Effector CD8-positive, alpha-beta T cell (primary cell): Measurements from ENCODE around the gene BRWD1.
"Not testable (repeated sequence)": the region's sequence is repeated elsewhere in the genome, so short reads cannot be mapped to it uniquely, and the experiment has no call there.

ENCODE experiments used
- DNase-seq: peaks from one replicate; lab custom pipeline; 2025; lab: John Stamatoyannopoulos, UW

BRWD1 gene

DNA sequence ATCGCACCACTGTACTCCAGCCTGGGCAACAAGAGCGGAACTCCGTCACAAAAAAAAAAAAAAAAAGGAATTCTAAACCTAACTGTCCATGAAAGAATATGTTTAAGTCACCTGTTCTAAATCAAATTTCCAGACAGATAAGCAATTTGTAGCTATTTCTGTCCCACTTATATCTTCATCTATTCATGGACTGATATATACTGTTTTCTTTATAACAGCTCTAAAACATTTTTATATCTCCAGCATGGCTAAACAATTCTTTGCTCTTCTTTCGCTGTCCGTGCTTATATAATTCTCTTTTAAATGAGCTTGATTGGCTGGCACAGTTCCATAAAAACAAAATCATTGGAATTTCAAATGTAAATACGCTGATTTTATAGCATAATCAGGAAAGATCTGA, 30.5 kb downstream of the BRWD1 start:
- DNase-seq = no peak

DNA sequence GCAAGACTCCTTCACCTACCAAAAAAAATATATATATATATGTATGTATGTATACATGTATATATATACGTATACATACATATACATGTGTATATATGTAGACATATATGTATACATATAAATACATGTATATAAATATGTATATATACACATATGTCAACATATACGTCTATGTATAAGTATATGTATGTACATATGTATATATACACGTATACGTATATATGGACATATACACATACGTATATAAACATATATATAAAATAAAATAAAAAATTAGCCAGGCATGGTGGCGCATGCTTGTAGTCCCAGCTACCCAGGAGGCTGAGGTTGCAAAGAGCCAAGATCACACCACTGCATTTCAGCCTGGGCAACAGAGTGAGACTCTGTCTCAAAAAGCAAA, 31.6 kb downstream of the BRWD1 start:
- DNase-seq = no peak

DNA sequence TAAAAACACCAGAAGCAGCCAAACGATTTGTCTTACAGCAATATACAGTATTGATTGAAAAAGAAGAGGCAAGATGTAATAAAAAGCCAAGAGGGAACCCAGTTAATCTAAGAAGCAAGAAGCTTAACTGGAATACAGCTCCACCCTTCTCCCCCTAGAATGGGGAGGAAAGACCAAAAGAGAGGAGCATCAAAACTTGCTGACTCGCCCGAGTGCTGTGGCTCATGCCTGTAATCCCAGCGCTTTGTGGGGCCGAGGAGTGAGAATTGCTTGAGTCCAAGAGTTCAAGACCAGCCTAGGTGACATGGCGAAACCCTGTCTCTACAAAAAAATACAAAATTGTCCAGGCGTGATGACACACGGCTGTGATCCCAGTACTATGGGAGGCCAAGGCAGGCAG, 32.2 kb downstream of the BRWD1 start:
- no peak for DNase-seq

DNA sequence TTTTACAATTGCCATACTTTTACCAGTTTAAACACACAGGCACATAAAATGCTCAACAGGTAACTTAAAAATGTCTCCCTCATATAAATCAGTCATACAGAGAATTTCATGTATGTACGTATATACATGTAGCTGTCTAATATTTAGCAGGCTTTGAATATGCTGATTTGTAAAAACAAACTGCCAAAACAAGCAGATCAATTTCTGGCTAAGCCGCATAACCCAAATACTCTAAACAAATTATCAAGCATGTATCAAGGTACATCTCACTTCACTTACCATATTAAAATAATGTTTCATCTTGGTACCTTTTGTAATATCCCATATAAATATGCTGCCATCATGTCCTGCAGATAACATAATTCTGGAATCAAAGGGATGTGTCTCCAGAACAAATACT, 43.8 kb downstream of the BRWD1 start:
- DNase-seq = no peak

DNA sequence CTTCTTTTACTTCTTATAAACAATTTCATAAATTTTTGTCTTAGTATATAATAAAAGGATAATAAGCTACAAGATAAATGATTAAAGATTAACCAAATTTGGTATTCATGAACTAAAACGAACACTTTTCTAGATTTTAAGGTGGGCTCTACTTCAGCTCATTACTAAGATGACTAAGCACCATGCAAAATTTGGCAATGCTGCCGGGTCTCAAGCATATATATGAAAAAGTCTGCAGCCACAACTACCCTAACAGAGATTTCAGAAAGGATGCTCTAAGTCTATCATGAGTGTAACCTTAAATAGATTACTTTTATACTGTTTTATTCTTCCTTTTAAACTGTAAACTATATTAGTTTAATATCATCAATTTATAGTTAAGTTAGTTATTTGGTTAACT, 47.8 kb downstream of the BRWD1 start:
- DNase-seq = no peak

DNA sequence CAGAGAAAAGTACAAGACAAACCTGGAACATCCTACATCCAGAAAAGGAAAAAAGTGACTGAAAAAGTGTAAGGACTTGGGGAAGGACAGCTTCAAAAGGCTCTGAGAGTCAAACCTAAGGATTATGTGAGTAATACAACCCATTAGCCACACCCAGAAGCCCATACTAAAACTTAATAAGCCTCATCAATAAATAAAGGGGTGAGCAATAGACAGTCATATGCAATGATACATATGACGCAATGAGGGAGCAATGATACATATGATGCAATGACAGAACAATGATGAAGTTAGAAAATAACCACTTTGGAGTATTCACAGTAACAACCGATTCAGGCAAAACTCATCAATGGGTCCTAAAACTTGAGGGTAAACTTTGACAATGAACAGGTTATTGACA, 50.1 kb downstream of the BRWD1 start:
- DNase-seq = no peak

DNA sequence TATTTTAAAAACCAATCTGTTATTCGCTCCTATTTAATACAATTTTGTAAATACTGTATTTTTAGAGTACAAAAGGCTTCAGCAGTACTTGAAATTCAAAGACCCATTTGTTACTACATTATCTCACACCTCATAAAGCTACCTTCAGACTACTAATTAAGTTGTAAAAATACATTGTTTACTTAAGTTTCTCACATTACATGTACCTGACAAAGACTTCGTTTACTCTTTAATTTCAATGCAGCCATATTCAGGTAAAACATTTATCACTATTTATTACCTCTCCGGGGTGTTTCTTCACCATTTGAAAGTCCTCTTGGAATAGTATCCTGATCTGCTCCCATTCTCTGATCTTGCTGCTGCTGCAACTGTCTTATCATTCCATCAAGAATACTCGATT, 55.2 kb downstream of the BRWD1 start:
- DNase-seq = no peak

DNA sequence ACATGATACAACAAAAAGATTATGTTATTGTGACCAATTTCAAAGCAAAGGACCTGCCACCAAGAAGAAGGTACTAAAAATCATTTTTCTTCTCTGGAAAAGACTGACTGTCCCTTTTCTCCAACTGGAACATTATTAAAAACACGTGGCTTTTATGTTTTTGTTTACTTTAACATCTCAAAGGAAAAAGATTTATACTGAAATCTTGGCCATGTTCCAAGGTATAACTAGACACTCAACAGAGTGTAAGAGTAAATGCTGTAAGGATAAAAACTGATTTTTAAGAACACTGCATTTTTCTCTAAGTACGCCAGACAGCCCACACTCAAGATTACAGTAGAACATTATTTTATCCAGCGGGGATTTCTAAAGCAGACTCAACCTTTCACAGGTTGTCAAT, 62.1 kb downstream of the BRWD1 start:
- no peak for DNase-seq

DNA sequence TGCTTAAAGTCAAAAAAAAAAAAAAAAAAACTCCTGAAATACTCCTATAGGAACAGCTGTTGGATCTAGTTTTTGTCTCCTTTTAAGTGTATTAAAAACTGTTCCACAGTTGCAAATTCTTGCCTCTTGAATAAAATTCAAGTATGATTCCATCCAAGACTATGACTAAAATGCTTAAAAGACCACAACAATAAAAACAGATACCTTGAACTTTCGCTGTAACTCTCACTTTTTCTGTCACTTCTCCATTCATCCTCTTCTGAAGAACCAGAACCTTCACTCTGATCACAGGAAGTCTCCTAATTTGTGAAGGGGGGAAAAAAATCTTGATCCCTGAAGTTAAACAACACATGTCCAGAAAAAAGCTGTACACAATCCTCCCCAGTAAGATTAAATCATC, 75.2 kb downstream of the BRWD1 start:
- no peak for DNase-seq

DNA sequence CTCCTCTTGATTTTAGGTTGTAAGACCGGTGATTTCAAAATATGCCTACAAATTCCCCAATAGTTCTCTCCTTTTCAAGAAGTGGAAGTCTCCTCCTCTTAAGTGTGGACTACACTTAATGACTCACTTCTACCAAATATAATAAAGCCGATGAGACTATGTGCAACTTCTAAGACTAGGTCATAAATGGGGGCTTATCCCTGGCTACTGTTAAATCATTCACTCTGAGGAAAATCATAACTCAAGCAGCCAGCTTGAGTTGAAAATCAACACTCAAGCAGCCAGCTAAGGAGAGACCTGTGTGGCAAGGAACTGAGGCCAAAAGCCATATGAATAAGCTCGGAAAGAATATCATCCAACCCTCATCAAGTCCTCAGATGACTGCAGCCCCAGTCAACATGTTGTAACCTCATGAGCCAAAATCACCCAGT, 80.6 kb downstream of the BRWD1 start:
- no peak for DNase-seq

DNA sequence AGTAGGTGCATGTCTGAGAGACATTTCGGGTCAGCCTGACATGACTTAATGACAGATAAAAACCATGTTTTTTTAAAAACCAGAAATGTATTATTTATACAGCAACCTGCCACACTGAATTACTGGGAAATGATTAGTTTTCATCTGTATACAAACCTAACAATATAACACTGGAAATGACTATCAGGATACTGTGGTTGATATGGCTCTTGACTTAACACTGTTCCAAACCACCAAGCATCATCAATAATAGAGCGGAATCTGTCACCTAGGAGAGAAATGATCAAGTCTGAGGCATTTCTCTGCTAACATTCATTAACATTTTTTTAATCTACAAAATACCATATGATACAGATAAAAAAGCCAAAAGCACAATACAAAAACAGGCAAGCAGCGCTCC, 88.5 kb downstream of the BRWD1 start:
- DNase-seq = no peak

DNA sequence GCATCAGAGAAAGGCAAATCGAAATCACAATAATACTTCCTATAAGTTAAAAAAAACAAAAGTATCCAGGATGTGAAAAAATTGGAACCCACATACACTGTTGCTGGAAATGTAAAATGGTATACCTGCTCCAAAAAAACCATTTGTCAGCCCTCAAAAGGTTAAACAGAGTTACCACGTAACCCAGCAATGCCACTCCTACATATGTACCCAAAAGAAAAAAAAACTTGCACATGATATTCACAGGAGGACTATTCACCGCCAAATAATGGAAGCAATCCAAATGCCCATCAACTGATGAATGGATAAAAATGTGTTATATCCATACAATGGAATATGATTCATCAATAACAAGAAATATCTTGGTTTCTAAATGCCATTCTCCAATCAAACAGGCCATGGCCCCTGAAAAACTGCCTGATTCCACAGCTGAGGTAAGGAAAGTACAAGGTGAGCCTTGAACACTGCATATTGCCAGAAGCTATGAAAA, 91.4 kb downstream of the BRWD1 start:
- no peak for DNase-seq

DNA sequence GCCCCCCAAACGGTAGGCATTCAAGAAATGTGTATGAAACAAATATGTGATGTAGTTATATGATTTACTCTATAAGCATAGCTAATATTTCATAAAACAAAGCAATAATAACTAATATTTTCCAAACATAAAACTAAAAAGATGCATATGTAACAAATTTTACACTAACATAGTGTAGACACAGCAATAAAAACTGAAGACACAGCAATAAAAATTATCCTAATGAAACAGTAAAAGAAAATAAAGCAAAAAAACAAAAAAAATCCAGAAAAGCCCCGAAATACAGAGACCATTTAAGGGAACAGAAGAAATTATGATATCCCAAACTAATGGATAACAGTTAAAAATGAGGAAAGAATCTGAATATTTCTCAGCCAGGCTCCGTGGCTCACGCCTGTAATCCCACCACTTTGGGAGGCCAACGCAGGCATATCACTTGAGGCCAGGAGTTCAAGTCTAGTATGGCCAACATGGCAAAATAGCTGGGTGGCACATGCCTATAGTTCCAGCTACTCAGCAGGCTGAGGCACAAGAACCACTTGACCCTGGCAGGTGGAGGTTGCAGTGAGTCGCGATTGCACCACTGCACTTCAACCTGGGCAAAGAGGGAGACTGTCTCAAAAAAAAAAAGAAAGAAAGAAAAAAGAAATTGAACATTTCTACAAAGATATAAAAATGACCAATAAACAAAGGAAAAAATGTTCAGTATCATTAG, 92.0 kb downstream of the BRWD1 start:
- DNase-seq = no peak

DNA sequence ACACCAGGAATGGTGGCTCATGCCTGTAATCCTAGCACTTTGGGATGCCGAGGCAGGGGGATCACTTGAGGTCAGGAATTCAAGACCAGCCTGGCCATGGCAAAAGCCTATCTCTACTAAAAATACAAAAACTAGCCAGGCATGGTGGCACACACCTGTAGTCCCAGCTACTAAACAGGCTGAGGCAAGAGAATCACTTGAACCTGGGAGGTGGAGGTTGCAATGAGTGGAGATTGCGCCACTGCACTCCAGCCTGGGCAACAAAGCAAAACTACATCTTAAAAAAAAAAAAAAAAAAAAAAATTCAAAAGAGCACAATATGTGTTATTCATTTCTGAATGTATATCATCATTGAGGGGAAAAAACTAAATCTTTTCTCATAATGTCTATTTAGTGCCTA, 92.6 kb downstream of the BRWD1 start:
- DNase-seq = not testable (repeated sequence)

DNA sequence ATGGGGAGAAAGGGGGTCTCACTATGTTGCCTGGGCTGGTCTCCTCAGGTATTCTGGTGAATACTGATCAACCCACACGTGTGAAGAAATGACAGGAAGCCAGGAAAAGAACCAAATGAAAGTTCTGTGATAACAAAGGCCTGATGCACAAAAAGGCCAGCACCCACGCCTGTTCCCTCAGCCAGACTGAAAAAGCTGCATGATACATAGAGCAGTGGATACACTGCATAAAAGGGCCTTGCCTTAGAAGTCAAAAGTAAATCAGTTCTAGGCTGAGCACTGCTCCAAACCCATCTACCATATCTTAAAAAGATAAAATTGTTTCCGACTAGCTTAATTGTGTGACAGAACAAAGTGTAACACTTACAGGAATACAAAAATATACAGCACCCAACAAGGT, 93.3 kb downstream of the BRWD1 start:
- DNase-seq = no peak

DNA sequence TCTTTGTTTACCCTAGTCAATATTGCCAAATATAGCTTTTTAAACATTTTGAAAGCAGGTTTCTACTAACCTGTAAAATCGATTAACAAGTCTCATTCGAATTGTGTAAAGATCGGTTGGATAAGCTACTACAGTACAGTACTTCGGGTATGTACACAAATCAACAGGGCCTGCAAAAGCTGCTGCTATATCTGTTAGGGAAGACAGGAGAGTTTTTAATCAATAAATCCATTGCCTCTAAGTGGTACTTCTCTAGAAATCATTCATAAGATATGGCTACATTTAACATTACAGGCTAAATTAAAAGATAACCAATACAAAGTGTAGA, 95.4 kb downstream of the BRWD1 start:
- no peak for DNase-seq

DNA sequence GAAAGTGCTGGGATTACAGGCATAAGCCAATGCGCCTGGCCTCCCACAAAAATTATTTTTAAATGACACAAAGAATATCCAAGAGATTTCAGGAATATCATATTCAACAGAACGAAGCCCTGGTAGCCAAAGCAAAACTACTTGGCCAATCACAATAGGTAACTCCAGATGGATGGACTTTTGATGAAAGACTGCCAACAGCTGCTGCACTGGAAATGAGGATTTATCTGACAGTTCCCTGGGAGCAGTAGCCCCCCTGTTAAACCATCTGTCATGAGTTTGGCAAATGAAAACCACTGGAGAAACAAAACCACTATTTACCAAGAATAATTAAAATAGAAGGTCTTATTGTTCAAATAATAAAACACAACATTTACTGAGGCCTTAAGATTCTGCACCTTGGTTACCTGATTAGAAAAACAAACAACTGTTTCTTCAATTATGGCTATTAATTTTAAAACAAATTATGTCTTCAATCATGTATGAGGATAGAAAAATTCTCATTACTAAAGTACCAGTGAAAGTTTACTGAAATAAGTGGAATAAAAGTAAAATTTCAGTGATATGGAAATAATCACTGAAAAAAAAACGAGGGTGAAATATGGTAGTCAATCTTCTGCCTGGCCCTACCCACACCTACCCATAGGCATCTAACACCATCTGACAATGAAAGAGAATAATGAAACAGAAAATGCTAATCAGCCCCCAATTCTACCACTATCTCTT, 95.9 kb downstream of the BRWD1 start:
- no peak for DNase-seq

DNA sequence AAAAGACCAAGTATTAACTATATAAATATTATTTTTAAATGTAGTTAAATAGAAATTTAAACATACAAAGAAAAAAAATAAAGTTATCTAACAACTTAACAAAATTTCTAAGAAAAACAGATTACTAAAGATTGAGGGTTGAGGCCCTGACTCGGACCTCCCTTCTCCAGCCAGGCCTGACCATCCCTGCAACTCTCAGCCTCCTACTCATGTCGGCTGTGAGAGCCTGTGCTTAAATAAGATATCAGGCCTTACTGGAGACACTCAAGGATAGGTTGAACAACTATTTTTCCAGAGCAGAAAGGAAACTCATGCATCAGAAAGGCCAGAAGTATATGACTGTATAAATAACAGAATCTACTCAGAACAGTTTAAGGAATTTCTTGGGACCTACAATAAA, 97.1 kb downstream of the BRWD1 start:
- no peak for DNase-seq

DNA sequence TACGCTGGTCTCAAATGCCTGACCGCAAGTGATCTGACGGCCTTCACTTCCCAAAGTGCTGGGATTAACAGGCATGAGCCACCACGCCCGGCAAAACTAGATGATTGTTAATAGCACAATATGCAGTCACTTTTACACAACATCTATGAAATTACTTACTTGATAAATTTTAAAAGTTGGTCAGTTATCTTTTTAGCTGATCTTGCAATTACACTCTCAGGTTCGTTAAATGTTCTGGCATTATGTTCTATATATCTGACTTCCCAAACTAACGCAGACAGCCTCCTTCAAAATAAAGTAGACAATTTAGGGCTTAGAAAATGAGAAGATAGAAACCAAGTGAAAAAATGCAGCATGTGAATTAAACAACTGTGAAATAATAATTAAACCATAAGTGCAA, 98.4 kb downstream of the BRWD1 start:
- no peak for DNase-seq

DNA sequence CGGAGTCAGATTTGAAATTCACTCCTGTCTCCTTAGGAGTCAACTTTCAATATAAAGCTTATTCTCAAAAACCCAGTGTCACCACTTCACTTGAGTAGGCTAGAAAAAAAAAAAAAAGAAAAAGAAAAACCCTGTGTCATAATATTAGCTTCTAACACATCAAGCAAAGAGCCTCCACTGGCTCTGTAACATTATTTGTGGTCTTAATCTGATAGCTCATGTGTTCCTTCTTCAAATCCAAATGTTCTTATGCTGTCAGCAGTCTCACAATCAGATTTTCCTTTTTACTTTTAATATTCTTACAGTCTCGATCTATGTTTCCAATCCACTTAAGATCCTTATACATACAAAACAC, 104.1 kb downstream of the BRWD1 start:
- DNase-seq = no peak

DNA sequence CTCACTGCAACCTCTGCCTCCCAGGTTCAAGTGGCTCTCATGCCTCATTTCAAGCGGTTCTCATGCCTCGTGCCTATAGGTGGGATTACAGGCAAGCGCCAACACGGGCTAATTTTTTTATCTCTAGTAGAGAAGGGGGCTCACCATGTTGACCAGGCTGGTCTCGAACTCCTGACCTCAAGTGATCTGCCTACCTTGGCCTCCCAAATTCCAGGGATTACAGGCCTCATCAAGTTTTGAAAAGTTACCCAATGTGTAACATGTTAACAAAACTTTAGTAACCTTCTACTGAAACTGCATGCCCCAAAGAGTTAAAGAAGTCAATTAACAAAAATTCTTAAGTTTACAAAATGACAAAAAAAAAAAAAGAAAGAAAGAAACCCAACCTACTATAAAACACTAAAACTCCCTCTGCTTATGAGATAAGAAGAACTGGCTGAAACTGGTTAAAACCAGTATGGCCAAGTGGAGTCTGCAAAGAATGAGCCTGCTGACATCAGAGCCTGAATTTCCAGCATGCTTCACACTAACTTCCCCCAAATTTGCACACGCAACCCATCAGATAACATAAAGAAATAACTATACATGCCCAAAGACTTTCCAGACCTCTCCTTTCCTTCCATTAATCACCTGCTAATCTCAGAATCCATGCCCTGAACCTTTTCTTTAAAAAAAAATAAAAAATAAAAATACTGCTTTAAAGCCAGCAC, 104.7 kb downstream of the BRWD1 start:
- DNase-seq = no peak

DNA sequence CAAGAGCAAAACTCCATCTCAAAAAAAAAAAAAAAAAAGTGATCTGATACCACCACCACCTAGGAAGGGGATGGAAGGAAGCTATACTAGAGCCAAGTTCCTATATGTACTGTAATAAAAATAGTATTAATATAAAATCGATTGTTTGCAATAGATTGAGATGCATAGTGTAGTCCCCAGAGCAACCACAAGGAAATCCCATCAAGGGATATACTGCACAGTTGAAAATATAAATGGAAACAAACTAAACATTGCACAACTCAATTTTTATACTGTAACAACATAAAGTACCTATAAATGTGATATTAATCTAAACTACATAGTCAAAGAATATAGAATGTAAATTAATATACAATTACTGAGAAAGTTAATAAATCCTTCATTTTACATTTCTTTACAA, 109.3 kb downstream of the BRWD1 start:
- no peak for DNase-seq

DNA sequence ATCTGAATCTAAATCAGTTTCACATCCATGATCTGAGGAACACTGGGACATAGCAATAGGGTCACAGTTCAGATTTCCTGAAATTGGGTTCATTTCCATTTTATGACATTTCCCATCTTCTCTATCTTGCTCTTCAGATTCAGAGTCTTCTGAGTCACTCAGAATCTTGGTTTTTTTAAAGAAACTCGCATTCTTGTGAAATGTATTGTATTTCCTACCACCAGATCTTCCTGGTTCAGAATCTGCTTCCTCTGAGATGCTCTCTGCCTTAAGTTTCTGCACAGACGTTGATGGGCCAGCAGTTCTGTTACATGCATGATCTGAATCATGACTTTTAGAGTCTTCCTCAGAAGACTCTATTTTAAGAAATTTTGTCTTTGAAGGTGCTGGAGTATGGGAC, 114.6 kb downstream of the BRWD1 start:
- no peak for DNase-seq
